Endothelial cell of umbilical vein (primary cell): ENCODE results near the gene HJV. TPM values are rescaled to one million over a fixed set of nuclear protein-coding genes. Genes with fewer than 3 reads are reported as not detected.

ENCODE experiments used
- BruUV-seq: library from RNA; stranded (reverse); fragments of 400-500 nt; replicated peaks from 2 replicates; lab custom pipeline; 2021; lab: Mats Ljungman, UMichigan
- CTCF ChIA-PET: fragments of 300-600, 350-600 bp; sonication (Branson Sonifier 250); formaldehyde crosslinking; loops from one replicate; lab custom pipeline; 2021; ENCODE audit warnings: antibody characterized with exemption, inconsistent platforms; lab: Charles Lee
- POLR2A ChIA-PET: fragments of 300-600, 350-600 bp; sonication (Branson Sonifier 250); formaldehyde crosslinking; loops from one replicate; lab custom pipeline; 2021; ENCODE audit warnings: antibody characterized with exemption, inconsistent platforms; lab: Charles Lee
- DNase-seq: peaks from one replicate; pipeline ENCODE4 v3.0.0-alpha.2; 2011; ENCODE audit warnings: low read depth, low spot score
- FAIRE-seq: peaks from 2 replicates; lab custom pipeline; 2011; peaks lifted over from hg19 to GRCh38; lab: Jason Lieb, UNC
- H2AFZ ChIP-seq: 2 replicates; pipeline ENCODE4 v1.6.0; 2012; ENCODE audit warnings: low read depth, low read length, control low read depth, inconsistent platforms
- H3K27ac ChIP-seq: 2 replicates; pipeline ENCODE4 v1.5.1; 2011; ENCODE audit warnings: low read depth, mild to moderate bottlenecking, control low read depth, low read length, moderate library complexity; ENCODE audit not compliant: insufficient read depth
- H3K27me3 ChIP-seq, 2 experiments: 2 replicates each; pipeline versions ENCODE4 v1.6.0 to v1.6.1; 2011; ENCODE audit warnings: low read length in 2 of 2, mixed read lengths in 1 of 2; ENCODE audit not compliant: control insufficient read depth in 2 of 2, insufficient read depth in 2 of 2
- H3K36me3 ChIP-seq, 2 experiments: 2 replicates in 1 of 2; 3 replicates in 1 of 2; pipeline ENCODE4 v1.5.1; 2011; ENCODE audit warnings: low read length in 2 of 2, mild to moderate bottlenecking in 1 of 2, moderate library complexity in 1 of 2; ENCODE audit not compliant: control insufficient read depth in 2 of 2, insufficient read depth in 2 of 2; ENCODE audit errors: extremely low read depth in 1 of 2
- H3K4me1 ChIP-seq: 3 replicates; pipeline ENCODE4 v1.5.1; 2011; ENCODE audit warnings: mild to moderate bottlenecking, low read length; ENCODE audit not compliant: control insufficient read depth, insufficient read depth; ENCODE audit errors: extremely low read depth
- H3K4me2 ChIP-seq: 2 replicates; pipeline ENCODE4 v1.6.1; 2011; ENCODE audit warnings: low read length, control low read depth, mixed read lengths; ENCODE audit not compliant: insufficient read depth
- H3K4me3 ChIP-seq, 3 experiments: fragments of 200-600 bp in 1 of 3; sonication (generic), shearing (Covaris generic) in 1 of 3; replicated peaks in 1 of 3; 2 replicates each; pipeline ENCODE4 v1.5.1; 2011 to 2016; ENCODE audit warnings: control low read depth in 3 of 3, low read length in 3 of 3, mild to moderate bottlenecking in 2 of 3, inconsistent platforms in 1 of 3, low read depth in 1 of 3, moderate library complexity in 1 of 3; ENCODE audit not compliant: insufficient read depth in 1 of 3
- H3K79me2 ChIP-seq: 2 replicates; pipeline ENCODE4 v1.6.0; 2012; ENCODE audit warnings: low read length, inconsistent platforms; ENCODE audit not compliant: control insufficient read depth, insufficient read depth
- H3K9ac ChIP-seq: replicated peaks from 2 replicates; pipeline ENCODE3; 2011; ENCODE audit warnings: low read length, control low read depth; ENCODE audit not compliant: insufficient read depth; ENCODE audit errors: extremely low read depth
- H3K9me1 ChIP-seq: replicated peaks from 3 replicates; pipeline ENCODE4 v1.6.0; 2011; ENCODE audit warnings: mild to moderate bottlenecking, low read length; ENCODE audit not compliant: control insufficient read depth, insufficient read depth; ENCODE audit errors: extremely low read depth
- H3K9me3 ChIP-seq: replicated peaks from 2 replicates; pipeline ENCODE4 v1.5.1; 2012; ENCODE audit warnings: low read length, inconsistent platforms; ENCODE audit not compliant: control insufficient read depth, insufficient read depth
- H4K20me1 ChIP-seq: replicated peaks from 2 replicates; pipeline ENCODE3; 2011; ENCODE audit warnings: mild to moderate bottlenecking, low read length; ENCODE audit not compliant: control insufficient read depth, insufficient read depth; ENCODE audit errors: extremely low read depth
- EZH2 ChIP-seq: IDR thresholded peaks from 2 replicates; pipeline ENCODE4 v1.6.1; 2012; ENCODE audit warnings: borderline replicate concordance, low read depth, mild to moderate bottlenecking, moderate library complexity, low read length, inconsistent platforms; ENCODE audit not compliant: severe bottlenecking
- FOS ChIP-seq: IDR thresholded peaks from 2 replicates; pipeline ENCODE4 v1.6.1; 2011; ENCODE audit warnings: mild to moderate bottlenecking, low read length, moderate library complexity, borderline replicate concordance; ENCODE audit not compliant: insufficient read depth
- GATA2 ChIP-seq: IDR thresholded peaks from 2 replicates; pipeline ENCODE4 v1.7.0; 2011; ENCODE audit warnings: low read depth, mild to moderate bottlenecking, moderate library complexity, mixed read lengths, low read length; ENCODE audit not compliant: insufficient read length, insufficient read depth
- MYC ChIP-seq: IDR thresholded peaks from one replicate; pipeline ENCODE4 v1.6.1; 2011; ENCODE audit warnings: mild to moderate bottlenecking, low read depth, low read length
- POLR2A ChIP-seq: IDR thresholded peaks from 2 replicates; pipeline ENCODE4 v1.6.1; 2012; ENCODE audit warnings: low read depth, mild to moderate bottlenecking, control low read depth, low read length
- POLR2AphosphoS5 ChIP-seq: IDR thresholded peaks from 2 replicates; pipeline ENCODE4 v1.6.1; 2012; ENCODE audit warnings: low read depth, mild to moderate bottlenecking, control low read depth, low read length, moderate library complexity; ENCODE audit not compliant: insufficient read depth
- dilution Hi-C: fragments of 300-500 bp; cut with MboI; formaldehyde crosslinking; loops from one replicate; pipeline ENCODE4 v1.15.0; 2019; ENCODE audit warnings: low sequenced_read_pairs; ENCODE audit not compliant: extremely low pct_ligation_motif_present
- intact Hi-C: fragments of 100-400 bp; cut with micrococcal nuclease; formaldehyde crosslinking; loops from one replicate; pipeline ENCODE4 v1.10.0; 2022
- polyA plus RNA-seq, 4 experiments: library from polyadenylated mRNA; depleted of rRNA in 3 of 4; stranded (reverse) in 3 of 4; unstranded in 1 of 4; fragments of >200 nt; gene quantifications; 2 replicates each; pipeline versions ENCODE4 v1.2.1 to v1.2.3, GENCODE V29; 2011 to 2012; ENCODE audit warnings: missing spikeins in 1 of 4
- total RNA-seq: library from RNA; stranded (reverse); gene quantifications from 2 replicates; pipeline ENCODE4 v1.2.3, GENCODE V29; 2021
- TF ChIP-seq, protein P1 (sequence below), 2 donors: IDR thresholded peaks; 1 replicate in 1 of 2; 2 replicates in 1 of 2; pipeline ENCODE4 v1.5.1; 2011; ENCODE audit warnings: low read length in 2 of 2, mild to moderate bottlenecking in 2 of 2, moderate library complexity in 2 of 2, control low read depth in 1 of 2, inconsistent platforms in 1 of 2, low read depth in 1 of 2; ENCODE audit not compliant: insufficient read depth in 1 of 2; ENCODE audit errors: extremely low read depth in 1 of 2
- TF ChIP-seq, protein P2 (sequence below): IDR thresholded peaks from 2 replicates; pipeline ENCODE4 v1.6.1; 2011; ENCODE audit not compliant: insufficient read depth, insufficient read length

HJV gene
- total and polyA plus RNA-seq, 2 donors (not counting 3 experiments of a cell fraction or from before 2014, with no cell fraction given), result not detected

DNA sequence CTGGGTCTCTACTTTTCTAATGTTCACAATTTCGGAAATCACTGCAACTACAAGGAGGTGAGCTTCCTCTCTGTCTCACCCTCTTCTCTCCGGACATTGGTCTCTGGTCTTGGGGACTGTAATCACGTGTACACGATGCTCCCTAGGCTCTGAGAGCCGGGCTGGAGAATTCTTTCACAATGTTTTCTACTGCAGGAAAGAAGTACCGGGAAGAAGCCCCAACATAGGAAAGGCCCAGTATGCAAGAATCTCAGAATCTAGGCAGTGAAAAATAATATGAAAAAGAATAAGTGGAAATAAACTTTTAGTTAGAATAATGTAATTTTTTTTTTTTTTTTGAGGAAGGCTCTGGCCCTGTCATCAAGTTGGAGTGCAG lies 13.5 kb upstream of the HJV start:
- ChIA-PET POLR2A (interaction anchor here (0.7 to 5.2 kb wide), 2 partner anchors 16 to 191 kb away, joined by 3 to 83 read pairs; no protein-coding TSS in a partner anchor), CTCF (interaction anchor here (1.1 to 3.8 kb wide), 4 partner anchors 13 to 209 kb away, joined by 4 to 11 read pairs (median 6); partner anchors contain the start of gene HJV)
- Histone ChIP-seq H3K4me3 (peak overlapping the region in 1 of 3 experiments; percentile 34), H2AFZ (peak overlapping the region; percentile 86), H3K27ac (no peak overlapping the region), H4K20me1 (no peaks in the 10 kb centered on the region), H3K4me1 (peaks cover 9% of the 10 kb centered on the region), H3K9ac (no peak overlapping the region), H3K79me2 (no peaks in the 10 kb centered on the region), H3K4me2 (peak overlapping the region; percentile 28), H3K9me1 (no peaks in the 10 kb centered on the region), H3K9me3 (no peaks in the 10 kb centered on the region), H3K27me3 (no peaks in the 10 kb centered on the region), H3K36me3 (no peaks in the 10 kb centered on the region)
- no peak for DNase-seq
- FAIRE-seq, result no peak
- intact Hi-C loops, result no loop called here
- TF ChIP-seq FOS, result no peak
- no peak for TF ChIP-seq GATA2
- no peak for TF ChIP-seq POLR2AphosphoS5
- TF ChIP-seq, protein P1, sequence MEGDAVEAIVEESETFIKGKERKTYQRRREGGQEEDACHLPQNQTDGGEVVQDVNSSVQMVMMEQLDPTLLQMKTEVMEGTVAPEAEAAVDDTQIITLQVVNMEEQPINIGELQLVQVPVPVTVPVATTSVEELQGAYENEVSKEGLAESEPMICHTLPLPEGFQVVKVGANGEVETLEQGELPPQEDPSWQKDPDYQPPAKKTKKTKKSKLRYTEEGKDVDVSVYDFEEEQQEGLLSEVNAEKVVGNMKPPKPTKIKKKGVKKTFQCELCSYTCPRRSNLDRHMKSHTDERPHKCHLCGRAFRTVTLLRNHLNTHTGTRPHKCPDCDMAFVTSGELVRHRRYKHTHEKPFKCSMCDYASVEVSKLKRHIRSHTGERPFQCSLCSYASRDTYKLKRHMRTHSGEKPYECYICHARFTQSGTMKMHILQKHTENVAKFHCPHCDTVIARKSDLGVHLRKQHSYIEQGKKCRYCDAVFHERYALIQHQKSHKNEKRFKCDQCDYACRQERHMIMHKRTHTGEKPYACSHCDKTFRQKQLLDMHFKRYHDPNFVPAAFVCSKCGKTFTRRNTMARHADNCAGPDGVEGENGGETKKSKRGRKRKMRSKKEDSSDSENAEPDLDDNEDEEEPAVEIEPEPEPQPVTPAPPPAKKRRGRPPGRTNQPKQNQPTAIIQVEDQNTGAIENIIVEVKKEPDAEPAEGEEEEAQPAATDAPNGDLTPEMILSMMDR (IDR thresholded peaks at IDR 0.05; ENCODE audit: extremely low read depth in 1 of 2, insufficient read depth in 1 of 2, low read depth in 1 of 2, low read length in 2 of 2), result no peak
- TF ChIP-seq EZH2, result no peak
- TF ChIP-seq POLR2A, result no peak
- TF ChIP-seq, protein P2, sequence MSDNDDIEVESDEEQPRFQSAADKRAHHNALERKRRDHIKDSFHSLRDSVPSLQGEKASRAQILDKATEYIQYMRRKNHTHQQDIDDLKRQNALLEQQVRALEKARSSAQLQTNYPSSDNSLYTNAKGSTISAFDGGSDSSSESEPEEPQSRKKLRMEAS, result no peak
- TF ChIP-seq MYC, result no peak
- dilution Hi-C loops, result no loop called here
- no TSS peak for BruUV-seq
